HL-60 (cell line): ENCODE data around the gene KCNH5.
"Not testable (repeated sequence)": the region's sequence is repeated elsewhere in the genome, so short reads cannot be mapped to it uniquely, and the experiment has no call there.

Source experiments
- DNase-seq, 2 experiments: peaks; one replicate each; pipeline ENCODE4 v3.0.0-alpha.2; 2010 to 2020; ENCODE audit warnings: low read depth in 1 of 2, low spot score in 1 of 2
- H3K27ac ChIP-seq: fragments of 250-450 bp; sonication (Bioruptor Pico); replicated peaks from 2 replicates; pipeline ENCODE4 v1.5.1; 2020; ENCODE audit warnings: mild to moderate bottlenecking, moderate library complexity
- H3K27me3 ChIP-seq: fragments of 250-450 bp; sonication (Bioruptor Pico); 2 replicates; pipeline ENCODE4 v1.5.1; 2021; ENCODE audit warnings: mild to moderate bottlenecking, moderate library complexity; ENCODE audit not compliant: insufficient read depth, poor library complexity, severe bottlenecking
- H3K4me3 ChIP-seq: replicated peaks from 2 replicates; pipeline ENCODE4 v1.5.1; 2011; ENCODE audit warnings: mild to moderate bottlenecking, control low read depth, low read length; ENCODE audit not compliant: insufficient read depth
- CTCF ChIP-seq: IDR thresholded peaks from one replicate; pipeline ENCODE4 v1.5.1; 2011; ENCODE audit warnings: low read length, control low read depth, inconsistent platforms; ENCODE audit not compliant: insufficient read depth
- GABPA ChIP-seq: IDR thresholded peaks from 2 replicates; pipeline ENCODE4 v1.6.1; 2012; ENCODE audit warnings: low read depth
- POLR2AphosphoS5 ChIP-seq: IDR thresholded peaks from 2 replicates; pipeline ENCODE4 v1.6.1; 2012; ENCODE audit warnings: low read depth
- REST ChIP-seq: IDR thresholded peaks from 2 replicates; pipeline ENCODE4 v1.6.1; 2012; ENCODE audit warnings: low read depth; ENCODE audit not compliant: insufficient replicate concordance
- SPI1 ChIP-seq: IDR thresholded peaks from 2 replicates; pipeline ENCODE4 v1.6.1; 2012; ENCODE audit warnings: low read depth, mild to moderate bottlenecking, borderline replicate concordance

Gene KCNH5

GRCh38 chr14:62768753-62769152 lies 276.5 kb downstream of the KCNH5 start:
- no peak overlapping the region for H3K4me3 ChIP-seq
- no peak overlapping the region for H3K27ac ChIP-seq
- no peak for DNase-seq
- TF ChIP-seq SPI1 (no peak), CTCF (no peak), GABPA (no peak), REST (no peak), POLR2AphosphoS5 (no peak)
- no peaks in the 10 kb centered on the region for H3K27me3 ChIP-seq

- no peak for DNase-seq
- TF ChIP-seq GABPA (no peak), CTCF (no peak), REST (no peak), POLR2AphosphoS5 (no peak), SPI1 (no peak)
- Histone ChIP-seq H3K4me3 (no peak overlapping the region), H3K27me3 (no peaks in the 10 kb centered on the region), H3K27ac (no peak overlapping the region)
Observed at GRCh38 chr14:62763951-62764350, 281.3 kb downstream of the KCNH5 start.

GRCh38 chr14:62759796-62760195 lies 285.5 kb downstream of the KCNH5 start:
- no peak for TF ChIP-seq REST
- no peak for TF ChIP-seq GABPA
- TF ChIP-seq CTCF: no peak
- TF ChIP-seq POLR2AphosphoS5: no peak
- no peak for TF ChIP-seq SPI1
- no peaks in the 10 kb centered on the region for H3K27me3 ChIP-seq
- no peak for DNase-seq

GRCh38 chr14:62746881-62747280 lies 298.4 kb downstream of the KCNH5 start:
- DNase-seq, H3K27ac ChIP-seq, H3K27me3 ChIP-seq, H3K4me3 ChIP-seq: not testable (repeated sequence)

More at GRCh38 chr14:62759796-62760195, 285.5 kb downstream of the KCNH5 start:
- no peak overlapping the region for H3K27ac ChIP-seq
- H3K4me3 ChIP-seq: no peak overlapping the region
